Hepatocyte (in vitro differentiated cells): ENCODE data around the gene DIP2C. TPM values are rescaled to one million over a fixed set of nuclear protein-coding genes. Genes with fewer than 3 reads are reported as not detected.

Experiments used
- DNase-seq: peaks from one replicate; pipeline ENCODE4 v3.0.0-alpha.2; 2016; ENCODE audit warnings: low spot score
- H2AFZ ChIP-seq: fragments of 200-600 bp; sonication (generic); 2 replicates; pipeline ENCODE4 v1.6.0; 2016; ENCODE audit warnings: antibody characterized with exemption, mild to moderate bottlenecking
- H3K27ac ChIP-seq: fragments of 200-600 bp; sonication (generic); 2 replicates; pipeline ENCODE4 v1.5.1; 2016; ENCODE audit warnings: mild to moderate bottlenecking
- H3K27me3 ChIP-seq: fragments of 200-600 bp; sonication (generic); 2 replicates; pipeline ENCODE4 v1.6.1; 2016
- H3K36me3 ChIP-seq: fragments of 200-600 bp; sonication (generic); replicated peaks from 2 replicates; pipeline ENCODE4 v1.5.1; 2016; ENCODE audit warnings: low read depth; ENCODE audit not compliant: insufficient read depth
- H3K4me1 ChIP-seq: fragments of 200-600 bp; sonication (generic); 2 replicates; pipeline ENCODE4 v1.5.1; 2016; ENCODE audit warnings: mild to moderate bottlenecking, moderate library complexity; ENCODE audit not compliant: insufficient read depth
- H3K4me2 ChIP-seq: fragments of 200-600 bp; sonication (generic); 2 replicates; pipeline ENCODE4 v1.6.0; 2016
- H3K4me3 ChIP-seq: fragments of 200-600 bp; sonication (generic); 2 replicates; pipeline ENCODE4 v1.5.1; 2016; ENCODE audit warnings: mild to moderate bottlenecking
- H3K79me2 ChIP-seq: fragments of 200-600 bp; sonication (generic); 2 replicates; pipeline ENCODE4 v1.6.0; 2017; ENCODE audit warnings: mild to moderate bottlenecking
- H3K9me2 ChIP-seq: fragments of 200-600 bp; sonication (generic); replicated peaks from 2 replicates; pipeline ENCODE4 v1.6.0; 2017; ENCODE audit warnings: mild to moderate bottlenecking; ENCODE audit not compliant: insufficient read depth
- H3K9me3 ChIP-seq: fragments of 200-600 bp; sonication (generic); 2 replicates; pipeline ENCODE4 v1.5.1; 2016; ENCODE audit warnings: low read depth, mild to moderate bottlenecking
- H4K20me1 ChIP-seq: fragments of 200-600 bp; sonication (generic); 2 replicates; pipeline ENCODE4 v1.6.0; 2016; ENCODE audit warnings: mild to moderate bottlenecking; ENCODE audit not compliant: insufficient read depth, poor library complexity, severe bottlenecking
- CTCF ChIP-seq: fragments of 200-600 bp; sonication (generic); IDR thresholded peaks from 2 replicates; pipeline ENCODE4 v1.5.1; 2016; ENCODE audit warnings: antibody characterized with exemption, mild to moderate bottlenecking; ENCODE audit not compliant: poor library complexity
- EZH2 ChIP-seq: fragments of 200-600 bp; sonication (generic); IDR thresholded peaks from 2 replicates; pipeline ENCODE4 v1.6.1; 2016; ENCODE audit warnings: antibody characterized with exemption, mild to moderate bottlenecking, borderline replicate concordance
- EZH2phosphoT487 ChIP-seq: fragments of 200-600 bp; sonication (generic); IDR thresholded peaks from one replicate; pipeline ENCODE4 v1.6.1; 2018; ENCODE audit warnings: antibody characterized with exemption, mild to moderate bottlenecking, low read depth, moderate library complexity; ENCODE audit not compliant: unreplicated experiment, severe bottlenecking
- WGBS: methylation state at CpG from one replicate; pipeline ENCODE4 v1.1.6; 2016; ENCODE audit warnings: low lambda C conversion rate; ENCODE audit errors: missing lambda C conversion rate; 5-methylcytosine and 5-hydroxymethylcytosine counted together
- polyA plus RNA-seq: library from polyadenylated mRNA; unstranded; fragments of >200 nt; fragmentation: Nextera tagmentation; extraction: Ambion mirVana; gene quantifications from 2 replicates; pipeline ENCODE4 v1.2.1, GENCODE V29; 2016
- total RNA-seq: library from RNA; depleted of rRNA; stranded (reverse); fragments of >200 nt; gene quantifications from 2 replicates; pipeline ENCODE4 v1.2.3, GENCODE V29; 2014

DIP2C gene
- total and polyA plus RNA-seq, 2 experiments from 2014 or later, result 11.1 to 12.8 TPM

- Histone ChIP-seq H3K9me3 (no peaks in the 10 kb centered on the region), H3K27ac (no peak overlapping the region), H2AFZ (no peak overlapping the region), H3K4me2 (no peak overlapping the region), H3K4me3 (no peak overlapping the region), H3K27me3 (no peaks in the 10 kb centered on the region), H4K20me1 (no peaks in the 10 kb centered on the region), H3K4me1 (no peaks in the 10 kb centered on the region), H3K79me2 (no peaks in the 10 kb centered on the region), H3K9me2 (no peaks in the 10 kb centered on the region), H3K36me3 (no peaks in the 10 kb centered on the region)
- WGBS, result 92% methylated on average over 15 of the region's 15 CpGs
- no peak for TF ChIP-seq CTCF
- TF ChIP-seq EZH2phosphoT487, result no peak
- TF ChIP-seq EZH2, result no peak
- DNase-seq, result no peak
Measured at GRCh38 chr10:260819-261429, 428.5 kb downstream of the DIP2C start.

- H3K4me1 ChIP-seq, result no peaks in the 10 kb centered on the region
- TF ChIP-seq EZH2 (no peak), CTCF (no peak), EZH2phosphoT487 (no peak)
- no peak overlapping the region for H3K4me2 ChIP-seq
- H4K20me1 ChIP-seq, result no peaks in the 10 kb centered on the region
- 98% methylated on average over 13 of the region's 13 CpGs for WGBS
- no peak overlapping the region for H2AFZ ChIP-seq
- no peaks in the 10 kb centered on the region for H3K9me3 ChIP-seq
- DNase-seq, result no peak
- no peaks in the 10 kb centered on the region for H3K9me2 ChIP-seq
- no peak overlapping the region for H3K4me3 ChIP-seq
- H3K36me3 ChIP-seq, result no peaks in the 10 kb centered on the region
- no peak overlapping the region for H3K27ac ChIP-seq
- H3K27me3 ChIP-seq, result no peaks in the 10 kb centered on the region
- no peaks in the 10 kb centered on the region for H3K79me2 ChIP-seq
Measured at GRCh38 chr10:251982-252582, 437.4 kb downstream of the DIP2C start.

GRCh38 chr10:248307-248706 is 441.2 kb downstream of the DIP2C start:
- no peak overlapping the region for H3K4me3 ChIP-seq
- H3K27ac ChIP-seq, result no peak overlapping the region
- no peaks in the 10 kb centered on the region for H3K9me2 ChIP-seq
- no peaks in the 10 kb centered on the region for H4K20me1 ChIP-seq
- H3K4me1 ChIP-seq, result no peaks in the 10 kb centered on the region
- no peaks in the 10 kb centered on the region for H3K27me3 ChIP-seq
- H2AFZ ChIP-seq, result no peak overlapping the region
- no peak for TF ChIP-seq EZH2
- TF ChIP-seq EZH2phosphoT487, result no peak
- no peak for TF ChIP-seq CTCF
- no peaks in the 10 kb centered on the region for H3K79me2 ChIP-seq
- DNase-seq, result no peak
- H3K4me2 ChIP-seq, result no peak overlapping the region
- H3K9me3 ChIP-seq, result no peaks in the 10 kb centered on the region
- WGBS, result 95% methylated on average over 15 of the region's 15 CpGs
- no peaks in the 10 kb centered on the region for H3K36me3 ChIP-seq
